ENCODE measurements around the gene TSPAN9.

GRCh38 chr12:3187846-3188770 lies 110.9 kb downstream of the TSPAN9 start:
- TF ChIP-seq CTCF (conservative IDR thresholded peaks at IDR 0.05; ENCODE audit: low read depth, low read length) (no peak), MAFK (IDR thresholded peaks at IDR 0.05; ENCODE audit: low read depth, low read length) (no peak), RAD21 (IDR thresholded peaks at IDR 0.05; ENCODE audit: low read length) (no peak), RFX5 (IDR thresholded peaks at IDR 0.05; ENCODE audit: low read depth, low read length) (no peak), USF2 (IDR thresholded peaks at IDR 0.05; ENCODE audit: low read depth, low read length) (no peak), POLR2A (IDR thresholded peaks at IDR 0.05; ENCODE audit: low read depth, low read length) (no peak), ELK1 (IDR thresholded peaks at IDR 0.05; ENCODE audit: borderline replicate concordance, low read depth, low read length) (no peak), BHLHE40 (IDR thresholded peaks at IDR 0.05; ENCODE audit: low read depth, low read length) (no peak), FOS (IDR thresholded peaks at IDR 0.05; ENCODE audit: low read depth, low read length) (no peak), SMC3 (IDR thresholded peaks at IDR 0.05; ENCODE audit: low read depth, low read length) (no peak), CHD1 (IDR thresholded peaks at IDR 0.05; ENCODE audit: low read depth, low read length) (no peak)
